ENCODE measurements around the gene PARD3.

The PARD3 gene

GRCh38 chr10:34775044-34775637, 40.0 kb downstream of the PARD3 start:
- H3K36me3 ChIP-seq (ENCODE audit: control insufficient read depth, low read length), result no peaks in the 10 kb centered on the region
- H3K4me2 ChIP-seq (ENCODE audit: low read length), result no peak overlapping the region
- no peak overlapping the region for H3K27ac ChIP-seq (ENCODE audit: low read depth, low read length)
- no peaks in the 10 kb centered on the region for H3K79me2 ChIP-seq (ENCODE audit: control insufficient read depth, low read length)
- no peaks in the 10 kb centered on the region for H3K9me3 ChIP-seq (ENCODE audit: control insufficient read depth, insufficient read depth, low read length)
- H3K4me1 ChIP-seq (ENCODE audit: control insufficient read depth, low read length), result peaks cover 2% of the 10 kb centered on the region
- H3K9me2 ChIP-seq (replicated peaks; ENCODE audit: control insufficient read depth, low read length), result no peaks in the 10 kb centered on the region
- no peak overlapping the region for H3K4me3 ChIP-seq (ENCODE audit: low read length)
- H4K20me1 ChIP-seq (ENCODE audit: control insufficient read depth, insufficient read depth, low read depth, low read length), result no peaks in the 10 kb centered on the region
- no peaks in the 10 kb centered on the region for H3F3A ChIP-seq (ENCODE audit: control insufficient read depth, insufficient read depth)
- peaks cover 10% of the 10 kb centered on the region for H3K27me3 ChIP-seq (ENCODE audit: control insufficient read depth, low read length)
- TF ChIP-seq CTCF (IDR thresholded peaks at IDR 0.05; ENCODE audit: low read depth, low read length, poor library complexity, severe bottlenecking) (no peak), EZH2phosphoT487 (IDR thresholded peaks at IDR 0.05; ENCODE audit: borderline replicate concordance, low read length) (no peak)

- H3K4me3 ChIP-seq (ENCODE audit: low read length), result no peak overlapping the region
- H3K27me3 ChIP-seq (ENCODE audit: control insufficient read depth, low read length), result peaks cover 10% of the 10 kb centered on the region
- no peak overlapping the region for H3K4me2 ChIP-seq (ENCODE audit: low read length)
- H3K9me3 ChIP-seq (ENCODE audit: control insufficient read depth, insufficient read depth, low read length), result no peaks in the 10 kb centered on the region
- H3K79me2 ChIP-seq (ENCODE audit: control insufficient read depth, low read length), result no peaks in the 10 kb centered on the region
- H3K36me3 ChIP-seq (ENCODE audit: control insufficient read depth, low read length), result no peaks in the 10 kb centered on the region
- H3K9me2 ChIP-seq (replicated peaks; ENCODE audit: control insufficient read depth, low read length), result no peaks in the 10 kb centered on the region
- no peaks in the 10 kb centered on the region for H3K4me1 ChIP-seq (ENCODE audit: control insufficient read depth, low read length)
- no peaks in the 10 kb centered on the region for H3F3A ChIP-seq (ENCODE audit: control insufficient read depth, insufficient read depth)
- H4K20me1 ChIP-seq (ENCODE audit: control insufficient read depth, insufficient read depth, low read depth, low read length), result no peaks in the 10 kb centered on the region
- no peak overlapping the region for H3K27ac ChIP-seq (ENCODE audit: low read depth, low read length)
- TF ChIP-seq EZH2phosphoT487 (IDR thresholded peaks at IDR 0.05; ENCODE audit: borderline replicate concordance, low read length), result no peak
- no peak for TF ChIP-seq CTCF (IDR thresholded peaks at IDR 0.05; ENCODE audit: low read depth, low read length, poor library complexity, severe bottlenecking)
Observed at GRCh38 chr10:34773636-34774630, 41.2 kb downstream of the PARD3 start.

- Histone ChIP-seq H3K4me2 (ENCODE audit: low read length) (no peak overlapping the region), H4K20me1 (ENCODE audit: control insufficient read depth, insufficient read depth, low read depth, low read length) (no peaks in the 10 kb centered on the region), H3K9me3 (ENCODE audit: control insufficient read depth, insufficient read depth, low read length) (no peaks in the 10 kb centered on the region), H3K27me3 (ENCODE audit: control insufficient read depth, low read length) (0 out of 2 replicates have a peak, but pooled peaks cover 5% of the 10 kb centered on the region), H3K79me2 (ENCODE audit: control insufficient read depth, low read length) (no peaks in the 10 kb centered on the region), H3F3A (ENCODE audit: control insufficient read depth, insufficient read depth) (no peaks in the 10 kb centered on the region), H3K27ac (ENCODE audit: low read depth, low read length) (no peak overlapping the region), H3K4me3 (ENCODE audit: low read length) (no peak overlapping the region), H3K36me3 (ENCODE audit: control insufficient read depth, low read length) (no peaks in the 10 kb centered on the region), H3K4me1 (ENCODE audit: control insufficient read depth, low read length) (no peaks in the 10 kb centered on the region), H3K9me2 (replicated peaks; ENCODE audit: control insufficient read depth, low read length) (no peaks in the 10 kb centered on the region)
- no peak for TF ChIP-seq EZH2phosphoT487 (IDR thresholded peaks at IDR 0.05; ENCODE audit: borderline replicate concordance, low read length)
- no peak for TF ChIP-seq CTCF (IDR thresholded peaks at IDR 0.05; ENCODE audit: low read depth, low read length, poor library complexity, severe bottlenecking)
Observed at GRCh38 chr10:34771525-34771924, 43.6 kb downstream of the PARD3 start.
